Keratinocyte (primary cell): Measurements from ENCODE around the gene NCF4. TPM values are rescaled to one million over a fixed set of nuclear protein-coding genes. Genes with fewer than 3 reads are reported as not detected.

Experiments
- DNase-seq: peaks from one replicate; pipeline ENCODE4 v3.0.0-alpha.2; 2011; ENCODE audit warnings: low read depth, missing footprints, low spot score
- FAIRE-seq: peaks from 2 replicates; lab custom pipeline; 2011; peaks lifted over from hg19 to GRCh38; lab: Jason Lieb, UNC
- H2AFZ ChIP-seq: 2 replicates; pipeline ENCODE4 v1.6.0; 2012; ENCODE audit warnings: low read length, control low read depth, inconsistent platforms; ENCODE audit not compliant: control insufficient read depth
- H3K27ac ChIP-seq: 2 replicates; pipeline ENCODE4 v1.5.1; 2011; ENCODE audit warnings: low read length; ENCODE audit not compliant: control insufficient read depth, insufficient read depth
- H3K27me3 ChIP-seq: 3 replicates; pipeline ENCODE4 v1.6.0; 2011; ENCODE audit warnings: low read length; ENCODE audit not compliant: control insufficient read depth, insufficient read depth; ENCODE audit errors: extremely low read depth
- H3K36me3 ChIP-seq, 2 experiments: 2 replicates in 1 of 2; 3 replicates in 1 of 2; pipeline ENCODE4 v1.5.1; 2011; ENCODE audit warnings: low read length in 2 of 2, mild to moderate bottlenecking in 1 of 2; ENCODE audit not compliant: control insufficient read depth in 2 of 2, insufficient read depth in 2 of 2; ENCODE audit errors: extremely low read depth in 1 of 2
- H3K4me1 ChIP-seq: 3 replicates; pipeline ENCODE4 v1.5.1; 2011; ENCODE audit warnings: low read length; ENCODE audit not compliant: control insufficient read depth, insufficient read depth; ENCODE audit errors: extremely low read depth
- H3K4me2 ChIP-seq: 3 replicates; pipeline ENCODE4 v1.6.0; 2011; ENCODE audit warnings: low read depth, low read length; ENCODE audit not compliant: control insufficient read depth, insufficient read depth; ENCODE audit errors: extremely low read depth
- H3K4me3 ChIP-seq, 3 experiments: fragments of 200-600 bp in 1 of 3; sonication (generic) in 1 of 3; 2 replicates in 2 of 3; 3 replicates in 1 of 3; pipeline ENCODE4 v1.5.1; 2011 to 2016; ENCODE audit warnings: low read length in 3 of 3, mild to moderate bottlenecking in 3 of 3, control low read depth in 2 of 3, inconsistent platforms in 1 of 3, low read depth in 1 of 3, mixed read lengths in 1 of 3, mixed run types in 1 of 3, moderate library complexity in 1 of 3; ENCODE audit not compliant: control insufficient read depth in 2 of 3, insufficient read depth in 2 of 3; ENCODE audit errors: extremely low read depth in 1 of 3
- H3K79me2 ChIP-seq: 2 replicates; pipeline ENCODE4 v1.6.0; 2012; ENCODE audit warnings: low read length; ENCODE audit not compliant: control insufficient read depth, insufficient read depth
- H3K9ac ChIP-seq: 3 replicates; pipeline ENCODE4 v1.6.0; 2011; ENCODE audit warnings: low read length; ENCODE audit not compliant: control insufficient read depth, insufficient read depth; ENCODE audit errors: extremely low read depth
- H3K9me1 ChIP-seq: 3 replicates; pipeline ENCODE4 v1.6.0; 2011; ENCODE audit warnings: low read length; ENCODE audit not compliant: control insufficient read depth, insufficient read depth; ENCODE audit errors: extremely low read depth
- H3K9me3 ChIP-seq: 2 replicates; pipeline ENCODE4 v1.5.1; 2012; ENCODE audit warnings: low read depth, low read length; ENCODE audit not compliant: control insufficient read depth
- H4K20me1 ChIP-seq: 3 replicates; pipeline ENCODE4 v1.6.0; 2011; ENCODE audit warnings: low read length; ENCODE audit not compliant: control insufficient read depth, insufficient read depth; ENCODE audit errors: extremely low read depth
- EZH2 ChIP-seq: IDR thresholded peaks from one replicate; pipeline ENCODE4 v1.6.1; 2012; ENCODE audit warnings: inconsistent platforms, mild to moderate bottlenecking, low read length, moderate library complexity
- dilution Hi-C: fragments of 300-500 bp; cut with MboI; formaldehyde crosslinking; loops from one replicate; pipeline ENCODE4 v1.7.0; 2020; ENCODE audit warnings: low sequenced_read_pairs; ENCODE audit not compliant: extremely low pct_ligation_motif_present
- polyA plus RNA-seq, 5 experiments: library from polyadenylated mRNA; depleted of rRNA in 3 of 5; stranded (reverse) in 3 of 5; stranded (forward) in 1 of 5; unstranded in 1 of 5; fragments of >200 nt; gene quantifications; 1 replicate in 1 of 5; 2 replicates in 3 of 5; 3 replicates in 1 of 5; pipeline versions ENCODE4 v1.2.1 to v1.2.3, GENCODE V29; 2011 to 2012; ENCODE audit warnings: missing spikeins in 2 of 5, low read depth in 1 of 5, low replicate concordance in 1 of 5
- TF ChIP-seq, protein P1 (sequence below), 3 experiments: IDR thresholded peaks in 1 of 3; conservative IDR thresholded peaks in 1 of 3; optimal IDR thresholded peaks in 1 of 3; 2 replicates in 2 of 3; 3 replicates in 1 of 3; pipeline versions ENCODE3 to v1.5.1; 2011; ENCODE audit warnings: low read length in 3 of 3, mild to moderate bottlenecking in 3 of 3, moderate library complexity in 2 of 3, control low read depth in 1 of 3, inconsistent platforms in 1 of 3; ENCODE audit not compliant: insufficient read depth in 2 of 3; ENCODE audit errors: extremely low read depth in 1 of 3

NCF4 gene
- polyA plus RNA-seq, 1 donor (not counting 4 experiments of a cell fraction or from before 2014, with no cell fraction given): 0.42 TPM

DNA sequence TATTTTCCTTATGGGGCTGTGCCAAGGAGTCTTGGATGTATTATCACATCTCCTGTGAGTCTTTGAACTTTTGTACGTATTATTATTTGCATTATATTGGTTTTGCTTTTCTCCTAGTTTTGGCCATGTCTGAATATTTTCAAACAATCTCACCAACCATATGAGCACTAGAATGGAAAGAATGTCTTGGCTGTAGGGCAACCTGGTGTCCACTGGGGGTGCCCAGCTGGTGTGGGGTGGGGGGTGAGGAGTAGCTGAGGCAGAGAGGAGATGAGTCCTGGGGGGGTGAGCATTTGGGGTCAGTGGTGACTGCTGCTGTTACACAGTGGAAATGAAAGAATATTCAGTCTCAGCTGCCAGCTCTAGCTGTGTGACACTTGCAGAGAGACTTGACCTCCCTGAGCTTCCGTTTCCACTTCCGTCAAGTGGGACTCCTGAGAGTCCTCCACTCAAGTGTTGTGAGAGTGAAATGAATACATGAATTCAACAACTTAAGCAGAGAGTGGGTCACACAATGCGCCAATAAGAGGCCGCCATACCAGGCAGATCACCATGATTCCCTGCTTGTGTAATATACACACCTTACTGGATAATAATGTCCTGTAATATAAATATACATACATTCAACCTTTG is 31.3 kb upstream of the NCF4 start:
- no peak for FAIRE-seq
- Histone ChIP-seq H3K4me3 (no peak overlapping the region), H3K9me1 (no peaks in the 10 kb centered on the region)

DNA sequence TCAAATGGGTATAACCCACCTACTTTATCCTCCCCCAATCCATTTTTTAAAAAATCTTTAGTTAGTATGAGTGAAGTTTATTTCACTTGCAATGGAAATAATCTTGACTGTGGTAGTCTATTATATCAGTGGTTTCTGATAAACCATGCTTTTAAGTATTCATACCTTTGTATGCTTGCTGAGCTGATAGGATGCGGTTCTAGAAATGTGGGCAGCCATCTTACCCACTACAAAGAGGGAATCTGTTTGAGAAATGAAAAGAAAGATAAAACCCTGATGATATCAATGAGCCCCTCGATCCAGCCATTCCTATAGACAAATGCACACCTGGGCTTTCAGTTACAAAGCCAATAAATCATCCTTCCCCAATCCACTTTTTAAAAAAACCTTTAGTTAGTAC is 30.2 kb upstream of the NCF4 start:
- Histone ChIP-seq H3K79me2 (no peaks in the 10 kb centered on the region), H3K27ac (no peak overlapping the region), H4K20me1 (no peaks in the 10 kb centered on the region), H3K9me1 (no peaks in the 10 kb centered on the region), H2AFZ (no peak overlapping the region), H3K27me3 (peaks cover 4% of the 10 kb centered on the region), H3K4me3 (no peak overlapping the region), H3K4me1 (no peaks in the 10 kb centered on the region), H3K9me3 (no peaks in the 10 kb centered on the region), H3K36me3 (no peaks in the 10 kb centered on the region), H3K9ac (no peak overlapping the region), H3K4me2 (no peak overlapping the region)
- dilution Hi-C loops: loop anchor here (10.0 kb wide), 1 partner anchor 56 kb away; the partner anchor contains the start of gene IFT27
- FAIRE-seq (no peak), DNase-seq (no peak)
- TF ChIP-seq, protein P1, sequence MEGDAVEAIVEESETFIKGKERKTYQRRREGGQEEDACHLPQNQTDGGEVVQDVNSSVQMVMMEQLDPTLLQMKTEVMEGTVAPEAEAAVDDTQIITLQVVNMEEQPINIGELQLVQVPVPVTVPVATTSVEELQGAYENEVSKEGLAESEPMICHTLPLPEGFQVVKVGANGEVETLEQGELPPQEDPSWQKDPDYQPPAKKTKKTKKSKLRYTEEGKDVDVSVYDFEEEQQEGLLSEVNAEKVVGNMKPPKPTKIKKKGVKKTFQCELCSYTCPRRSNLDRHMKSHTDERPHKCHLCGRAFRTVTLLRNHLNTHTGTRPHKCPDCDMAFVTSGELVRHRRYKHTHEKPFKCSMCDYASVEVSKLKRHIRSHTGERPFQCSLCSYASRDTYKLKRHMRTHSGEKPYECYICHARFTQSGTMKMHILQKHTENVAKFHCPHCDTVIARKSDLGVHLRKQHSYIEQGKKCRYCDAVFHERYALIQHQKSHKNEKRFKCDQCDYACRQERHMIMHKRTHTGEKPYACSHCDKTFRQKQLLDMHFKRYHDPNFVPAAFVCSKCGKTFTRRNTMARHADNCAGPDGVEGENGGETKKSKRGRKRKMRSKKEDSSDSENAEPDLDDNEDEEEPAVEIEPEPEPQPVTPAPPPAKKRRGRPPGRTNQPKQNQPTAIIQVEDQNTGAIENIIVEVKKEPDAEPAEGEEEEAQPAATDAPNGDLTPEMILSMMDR (optimal IDR thresholded peaks at IDR 0.05 in 1 of 3, IDR thresholded peaks at IDR 0.05 in 1 of 3, conservative IDR thresholded peaks at IDR 0.05 in 1 of 3; ENCODE audit: extremely low read depth in 1 of 3, insufficient read depth in 2 of 3, low read length in 3 of 3): no peak
- no peak for TF ChIP-seq EZH2

More for the DNA sequence above, 31.3 kb upstream of the NCF4 start:
- H3K9me3 ChIP-seq: no peaks in the 10 kb centered on the region
- no peaks in the 10 kb centered on the region for H3K4me1 ChIP-seq
- peaks cover 4% of the 10 kb centered on the region for H3K27me3 ChIP-seq
- no peak for TF ChIP-seq EZH2
- TF ChIP-seq, protein P1 (optimal IDR thresholded peaks at IDR 0.05 in 1 of 3, IDR thresholded peaks at IDR 0.05 in 1 of 3, conservative IDR thresholded peaks at IDR 0.05 in 1 of 3; ENCODE audit: extremely low read depth in 1 of 3, insufficient read depth in 2 of 3, low read length in 3 of 3): no peak
- H3K4me2 ChIP-seq: no peak overlapping the region
- H3K9ac ChIP-seq: no peak overlapping the region
- H3K27ac ChIP-seq: no peak overlapping the region
- H3K79me2 ChIP-seq: no peaks in the 10 kb centered on the region
- H2AFZ ChIP-seq: no peak overlapping the region
- no peaks in the 10 kb centered on the region for H4K20me1 ChIP-seq
- dilution Hi-C loops: loop anchor here (10.0 kb wide), 1 partner anchor 55 kb away; the partner anchor contains the start of gene IFT27
- DNase-seq: no peak
- no peaks in the 10 kb centered on the region for H3K36me3 ChIP-seq
